H1 (cell line): Measurements from ENCODE around the gene RSAD1. TPM values are rescaled to one million over a fixed set of nuclear protein-coding genes. Genes with fewer than 3 reads are reported as not detected.

Experiments used
- CTCF ChIA-PET: fragments of 300-600 bp; sonication (Branson Sonifier 250); formaldehyde crosslinking; loops from one replicate; lab custom pipeline; 2021; ENCODE audit not compliant: partially characterized antibody; lab: Charles Lee
- POLR2A ChIA-PET: fragments of 300-600 bp; sonication (Branson Sonifier 250); formaldehyde crosslinking; loops from one replicate; lab custom pipeline; 2021; ENCODE audit warnings: inconsistent platforms; ENCODE audit not compliant: partially characterized antibody; lab: Charles Lee
- DNase-seq, 2 experiments: peaks; one replicate each; pipeline versions ENCODE4 v3.0.0 to v3.0.0-alpha.2; 2010 to 2022; ENCODE audit warnings: low spot score in 2 of 2, low read depth in 1 of 2, mixed read lengths in 1 of 2
- FAIRE-seq: peaks from 2 replicates; lab custom pipeline; 2011; peaks lifted over from hg19 to GRCh38; lab: Jason Lieb, UNC
- H2AFZ ChIP-seq: 2 replicates; pipeline ENCODE4 v1.8.1; 2012; ENCODE audit warnings: low read length, inconsistent platforms
- H2AK5ac ChIP-seq: 2 replicates; pipeline ENCODE4 v1.6.1; 2013; ENCODE audit warnings: low read depth, low read length
- H2BK120ac ChIP-seq: replicated peaks from 2 replicates; pipeline ENCODE3; 2013; ENCODE audit warnings: low read depth, low read length, inconsistent platforms
- H2BK12ac ChIP-seq: 2 replicates; pipeline ENCODE4 v1.6.1; 2013; ENCODE audit warnings: low read depth, low read length
- H2BK15ac ChIP-seq: 2 replicates; pipeline ENCODE4 v1.6.1; 2013; ENCODE audit warnings: low read length
- H2BK20ac ChIP-seq: 2 replicates; pipeline ENCODE4 v1.6.1; 2013; ENCODE audit warnings: low read length
- H2BK5ac ChIP-seq: 2 replicates; pipeline ENCODE4 v1.6.1; 2013; ENCODE audit warnings: low read depth, low read length
- H3K14ac ChIP-seq: 2 replicates; pipeline ENCODE4 v1.6.1; 2013; ENCODE audit warnings: inconsistent platforms; ENCODE audit not compliant: insufficient read length
- H3K18ac ChIP-seq: 2 replicates; pipeline ENCODE4 v1.6.1; 2013; ENCODE audit warnings: low read length; ENCODE audit errors: extremely low read depth
- H3K23ac ChIP-seq: 2 replicates; pipeline ENCODE4 v1.6.1; 2013; ENCODE audit warnings: inconsistent platforms; ENCODE audit not compliant: insufficient read length
- H3K23me2 ChIP-seq: 2 replicates; pipeline ENCODE4 v1.6.1; 2013; ENCODE audit warnings: low read depth, low read length
- H3K27ac ChIP-seq: 2 replicates; pipeline ENCODE4 v1.6.1; 2011; ENCODE audit warnings: low read depth, low read length, inconsistent platforms
- H3K27me3 ChIP-seq, 4 experiments: replicated peaks in 1 of 4; 1 replicate in 1 of 4; 2 replicates in 3 of 4; pipeline versions ENCODE4 v1.6.1 to v1.8.1; 2011 to 2013; ENCODE audit warnings: low read length in 3 of 4, mild to moderate bottlenecking in 3 of 4, inconsistent platforms in 2 of 4, mixed read lengths in 2 of 4, moderate library complexity in 1 of 4; ENCODE audit not compliant: control insufficient read depth in 3 of 4, insufficient read depth in 3 of 4; ENCODE audit errors: extremely low read depth in 1 of 4
- H3K36me3 ChIP-seq, 4 experiments: 2 replicates each; pipeline versions ENCODE4 v1.6.1 to v1.8.1; 2011 to 2013; ENCODE audit warnings: mild to moderate bottlenecking in 4 of 4, low read length in 3 of 4, moderate library complexity in 2 of 4, control low read depth in 1 of 4, inconsistent platforms in 1 of 4; ENCODE audit not compliant: insufficient read depth in 4 of 4, control insufficient read depth in 2 of 4
- H3K4ac ChIP-seq: replicated peaks from 2 replicates; pipeline ENCODE3; 2013; ENCODE audit warnings: low read length, low read depth, mixed read lengths, inconsistent platforms; ENCODE audit not compliant: insufficient read length
- H3K4me1 ChIP-seq, 4 experiments: replicated peaks in 1 of 4; 1 replicate in 1 of 4; 2 replicates in 3 of 4; pipeline versions ENCODE4 v1.6.1 to v1.8.1; 2011 to 2013; ENCODE audit warnings: low read length in 3 of 4, inconsistent platforms in 2 of 4, mixed read lengths in 1 of 4; ENCODE audit not compliant: insufficient read depth in 4 of 4, control insufficient read depth in 3 of 4
- H3K4me2 ChIP-seq, 2 experiments: 2 replicates each; pipeline versions ENCODE4 v1.6.1 to v1.8.1; 2011 to 2013; ENCODE audit warnings: low read depth in 2 of 2, low read length in 2 of 2, control low read depth in 1 of 2, inconsistent platforms in 1 of 2, mild to moderate bottlenecking in 1 of 2; ENCODE audit not compliant: insufficient read depth in 1 of 2
- H3K4me3 ChIP-seq, 4 experiments: fragments of 200-600, 300-600 bp in 1 of 4; sonication (generic), shearing (Covaris generic), sonication (Bioruptor Twin) in 1 of 4; 2 replicates each; pipeline versions ENCODE4 v1.5.1 to v1.8.1; 2011 to 2016; ENCODE audit warnings: low read length in 4 of 4, low read depth in 3 of 4, control low read depth in 2 of 4, inconsistent platforms in 2 of 4, mild to moderate bottlenecking in 2 of 4, mixed read lengths in 1 of 4, moderate library complexity in 1 of 4; ENCODE audit not compliant: insufficient read depth in 2 of 4; ENCODE audit errors: extremely low read depth in 1 of 4
- H3K56ac ChIP-seq: replicated peaks from 2 replicates; pipeline ENCODE3; 2013; ENCODE audit warnings: low read depth, mild to moderate bottlenecking, mixed read lengths, low read length, inconsistent platforms; ENCODE audit not compliant: insufficient read length
- H3K79me1 ChIP-seq: 2 replicates; pipeline ENCODE4 v1.6.1; 2013; ENCODE audit warnings: low read depth, low read length, control low read depth
- H3K79me2 ChIP-seq, 2 experiments: 2 replicates each; pipeline versions ENCODE4 v1.6.1 to v1.8.1; 2012 to 2013; ENCODE audit warnings: low read length in 2 of 2, mild to moderate bottlenecking in 2 of 2, inconsistent platforms in 1 of 2; ENCODE audit not compliant: insufficient read depth in 2 of 2, control insufficient read depth in 1 of 2
- H3K9ac ChIP-seq, 4 experiments: replicated peaks in 1 of 4; 1 replicate in 1 of 4; 2 replicates in 3 of 4; pipeline versions ENCODE4 v1.6.1 to v1.8.1; 2011 to 2013; ENCODE audit warnings: low read depth in 3 of 4, low read length in 3 of 4, control low read depth in 2 of 4, mild to moderate bottlenecking in 2 of 4, moderate library complexity in 2 of 4, inconsistent platforms in 1 of 4; ENCODE audit errors: extremely low read depth in 1 of 4
- H3K9me3 ChIP-seq, 2 experiments: 2 replicates each; pipeline versions ENCODE4 v1.6.1 to v1.8.1; 2012 to 2013; ENCODE audit warnings: mild to moderate bottlenecking in 2 of 2, moderate library complexity in 2 of 2, control low read depth in 1 of 2, inconsistent platforms in 1 of 2, low read depth in 1 of 2, low read length in 1 of 2, mixed read lengths in 1 of 2; ENCODE audit not compliant: insufficient read depth in 2 of 2
- H4K20me1 ChIP-seq, 2 experiments: replicated peaks in 1 of 2; 2 replicates each; pipeline versions ENCODE3 to v1.8.1; 2011 to 2013; ENCODE audit warnings: inconsistent platforms in 2 of 2, low read length in 2 of 2, mild to moderate bottlenecking in 1 of 2; ENCODE audit not compliant: insufficient read depth in 2 of 2, control insufficient read depth in 1 of 2
- H4K5ac ChIP-seq: 2 replicates; pipeline ENCODE4 v1.6.1; 2013; ENCODE audit warnings: low read length, low read depth, mixed read lengths, inconsistent platforms; ENCODE audit not compliant: insufficient read length
- H4K8ac ChIP-seq: 2 replicates; pipeline ENCODE4 v1.8.0; 2013; ENCODE audit warnings: mild to moderate bottlenecking, moderate library complexity, low read length, inconsistent platforms; ENCODE audit not compliant: insufficient read depth; ENCODE audit errors: extremely low read depth
- H4K91ac ChIP-seq: replicated peaks from 2 replicates; pipeline ENCODE3; 2013; ENCODE audit warnings: low read length, mixed read lengths, inconsistent platforms; ENCODE audit not compliant: insufficient read length
- CHD2 ChIP-seq: IDR thresholded peaks from 2 replicates; pipeline ENCODE4 v1.6.1; 2012; ENCODE audit warnings: low read length, improper control_type of control experiment
- CTBP2 ChIP-seq: IDR thresholded peaks from 2 replicates; pipeline ENCODE4 v1.7.0; 2011; ENCODE audit warnings: borderline replicate concordance, mild to moderate bottlenecking, moderate library complexity, mixed read lengths, low read length; ENCODE audit not compliant: insufficient read depth, insufficient read length
- POLR2A ChIP-seq, 2 experiments: IDR thresholded peaks; 1 replicate in 1 of 2; 2 replicates in 1 of 2; pipeline ENCODE4 v1.6.1; 2011; ENCODE audit warnings: low read depth in 2 of 2, low read length in 2 of 2, mild to moderate bottlenecking in 2 of 2; ENCODE audit errors: control extremely low read depth in 1 of 2
- SP2 ChIP-seq: IDR thresholded peaks from 2 replicates; pipeline ENCODE4 v1.6.1; 2012; ENCODE audit warnings: mild to moderate bottlenecking, low read length, inconsistent platforms
- WGBS, 2 experiments: shearing (Covaris generic) in 1 of 2; methylation state at CpG; one replicate each; pipeline versions ENCODE4 v1.1.6 to v1.1.7; 2013 to 2015; ENCODE audit warnings: low lambda C conversion rate in 2 of 2, mixed read lengths in 2 of 2, inconsistent platforms in 1 of 2, low coverage in 1 of 2, missing lambda C conversion rate in 1 of 2; ENCODE audit not compliant: insufficient replicate concordance in 2 of 2, insufficient coverage in 1 of 2, insufficient read length in 1 of 2; ENCODE audit errors: extremely low coverage in 1 of 2, missing lambda C conversion rate in 1 of 2; 5-methylcytosine and 5-hydroxymethylcytosine counted together
- polyA plus RNA-seq, 7 experiments: library from polyadenylated mRNA; depleted of rRNA in 3 of 7; stranded (reverse) in 5 of 7; unstranded in 2 of 7; fragments of >200 nt in 5 of 7; fragments of 200-250 nt in 2 of 7; gene quantifications; 1 replicate in 5 of 7; 2 replicates in 1 of 7; 4 replicates in 1 of 7; pipeline versions ENCODE4 v1.2.1 to v1.2.3, GENCODE V29; 2011 to 2013; ENCODE audit warnings: missing spikeins in 2 of 7, mixed read lengths in 2 of 7
- total RNA-seq: library from RNA; stranded (reverse); fragmentation: NEBNext Ultra II Directional; extraction: Animal tissue kit (Norgen Biotek cat#: 25700); gene quantifications from 2 replicates; pipeline ENCODE4 v1.2.1, GENCODE V29; 2021
- TF ChIP-seq, protein P1 (sequence below): IDR thresholded peaks from 2 replicates; pipeline ENCODE4 v1.6.1; 2012; ENCODE audit warnings: inconsistent platforms

The RSAD1 gene
- total and polyA plus RNA-seq, 2 of the 8 experiments (the other 6 are each of a cell fraction or from before 2014, with no cell fraction given): 17.9 to 33.5 TPM

GRCh38 chr17:50444841-50445715 is 33.6 kb upstream of the RSAD1 start:
- H3K4me2 ChIP-seq: no peak overlapping the region
- no peak for TF ChIP-seq CTBP2
- no peak for TF ChIP-seq CHD2
- TF ChIP-seq, protein P1, sequence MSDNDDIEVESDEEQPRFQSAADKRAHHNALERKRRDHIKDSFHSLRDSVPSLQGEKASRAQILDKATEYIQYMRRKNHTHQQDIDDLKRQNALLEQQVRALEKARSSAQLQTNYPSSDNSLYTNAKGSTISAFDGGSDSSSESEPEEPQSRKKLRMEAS: no peak
- no peak for TF ChIP-seq SP2
- TF ChIP-seq POLR2A (IDR thresholded peaks at IDR 0.05; ENCODE audit: control extremely low read depth in 1 of 2, low read depth in 2 of 2, low read length in 2 of 2): no peak
- TF ChIP-seq, all 59 proteins: peak for 0
- no peak overlapping the region for H2BK5ac ChIP-seq
- H4K8ac ChIP-seq: no peak overlapping the region
- H3K23ac ChIP-seq: no peak overlapping the region
- 88% methylated on average over 6 of the region's 6 CpGs; no CpG with 5 or more reads in 1 of the 2 experiments for WGBS, 2 experiments
- H4K20me1 ChIP-seq: peaks cover 0 to 1% of the 10 kb centered on the region in 2 experiments
- no peak overlapping the region for H3K4me3 ChIP-seq
- H3K36me3 ChIP-seq: no peaks in the 10 kb centered on the region
- no peaks in the 10 kb centered on the region for H3K9me3 ChIP-seq
- no peak overlapping the region for H3K56ac ChIP-seq
- H3K27ac ChIP-seq: no peak overlapping the region
- no peak overlapping the region for H2BK15ac ChIP-seq
- H3K4me1 ChIP-seq: peaks cover 0 to 4% (median 0%) of the 10 kb centered on the region in 4 experiments; a peak in 2 of 7 replicates
- no peak overlapping the region for H3K14ac ChIP-seq
- no peaks in the 10 kb centered on the region; the same call in 1 of the 2 replicates for H3K23me2 ChIP-seq
- H4K91ac ChIP-seq: no peak overlapping the region
- no peak overlapping the region for H3K18ac ChIP-seq
- H2AFZ ChIP-seq: no peak overlapping the region
- CTCF ChIA-PET: interaction anchor here (0.6 to 3.0 kb wide), 7 partner anchors 10 to 61 kb away, joined by 3 to 17 read pairs (median 5); partner anchors contain the start of genes LRRC59 and RSAD1
- H3K27me3 ChIP-seq: no peaks in the 10 kb centered on the region; a peak in 1 of 7 replicates
- H3K79me2 ChIP-seq: no peaks in the 10 kb centered on the region
- no peaks in the 10 kb centered on the region; the same call in 1 of the 2 replicates for H3K79me1 ChIP-seq
- FAIRE-seq: no peak
- POLR2A ChIA-PET: interaction anchor here (0.9 to 1.9 kb wide), 2 partner anchors 9 to 19 kb away, joined by 4 to 9 read pairs; partner anchors contain the start of gene ACSF2
- no peak overlapping the region for H3K9ac ChIP-seq
- H2BK20ac ChIP-seq: no peak overlapping the region
- no peak for DNase-seq
- no peak overlapping the region for H2AK5ac ChIP-seq
- H2BK12ac ChIP-seq: no peak overlapping the region
- H3K4ac ChIP-seq: no peak overlapping the region
- H4K5ac ChIP-seq: no peak overlapping the region
- no peak overlapping the region for H2BK120ac ChIP-seq
